ENCODE results near the gene RERE.
A peak's percentile ranks its signal among the peaks of the same experiment; 100 is the strongest.
"Not testable (repeated sequence)": the region's sequence is repeated elsewhere in the genome, so short reads cannot be mapped to it uniquely, and the experiment has no call there.

RERE gene

DNA sequence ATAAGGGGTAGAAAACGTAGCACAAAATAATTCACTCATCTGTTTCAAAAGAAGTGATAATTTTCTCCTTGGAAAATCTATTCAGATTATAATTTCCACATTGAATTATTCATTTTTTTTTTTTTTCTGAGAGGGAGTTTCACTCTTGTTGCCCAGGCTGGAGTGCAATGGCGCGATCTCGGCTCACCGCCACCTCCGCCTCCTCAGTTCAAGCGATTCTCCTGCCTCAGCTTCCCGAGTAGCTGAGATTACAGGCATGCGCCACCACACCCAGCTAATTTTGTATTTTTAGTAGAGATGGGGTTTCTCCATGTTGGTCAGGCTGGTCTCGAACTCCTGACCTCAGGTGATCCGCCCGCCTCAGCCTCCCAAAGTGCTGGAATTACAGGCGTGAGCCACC lies 1.3 kb upstream of the RERE start:
- H3K27ac Mint-ChIP-seq, H3K27me3 Mint-ChIP-seq, H3K4me3 Mint-ChIP-seq, DNase-seq, H3K9me3 Mint-ChIP-seq, ATAC-seq: not testable (repeated sequence)
- H3K4me1 Mint-ChIP-seq, result peaks cover 37% of the 10 kb centered on the region

- Mint-ChIP-seq H3K4me1 (peaks cover 40% of the 10 kb centered on the region), H3K27ac (peak overlapping the region; percentile 12 to 97), H3K27me3 (no peaks in the 10 kb centered on the region), H3K4me3 (peak overlapping the region; percentile 84 to 97), H3K9me3 (no peaks in the 10 kb centered on the region)
- ATAC-seq (no peak), DNase-seq (no peak)
These were observed 910 bp upstream of the RERE start for GRCh38 chr1:8818325-8818775.

DNA sequence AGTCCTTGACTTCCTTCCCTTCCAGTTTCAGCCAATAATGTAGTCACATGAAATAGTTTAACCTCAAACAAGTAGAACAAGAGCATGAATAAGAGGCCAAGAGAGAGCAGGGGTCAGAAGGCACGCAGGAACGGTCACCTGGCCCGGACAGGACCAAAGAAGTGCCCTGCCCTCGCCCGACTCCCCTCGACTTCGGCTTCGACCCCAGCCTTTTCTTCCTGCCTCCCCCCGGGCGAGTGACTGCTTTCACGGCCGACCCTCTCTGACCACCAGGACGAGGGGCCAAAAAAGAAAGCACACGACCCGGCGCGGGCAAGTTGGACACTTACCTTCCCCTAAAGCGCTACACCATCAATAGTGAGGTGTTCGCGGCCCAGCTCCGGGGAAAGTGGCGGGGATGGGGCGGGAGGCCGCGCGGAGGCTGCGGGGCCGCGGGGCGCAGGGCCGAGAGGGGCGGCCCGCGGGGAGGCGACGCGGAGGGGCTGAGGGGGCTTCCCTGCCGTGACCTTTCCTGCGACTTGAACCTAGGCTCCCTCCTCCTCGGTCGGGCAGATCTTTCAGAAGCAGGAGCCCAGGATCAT lies 519 bp downstream of the RERE start:
- H3K9me3 Mint-ChIP-seq, result no peaks in the 10 kb centered on the region
- peak; percentile 18 to 29 for DNase-seq
- peak overlapping the region; percentile 97 to 98 for H3K4me3 Mint-ChIP-seq
- H3K4me1 Mint-ChIP-seq, result peaks cover 47% of the 10 kb centered on the region
- ATAC-seq, result peak; percentile 47
- no peaks in the 10 kb centered on the region for H3K27me3 Mint-ChIP-seq
- H3K27ac Mint-ChIP-seq, result peak overlapping the region; percentile 98 to 99

GRCh38 chr1:8816264-8816663 lies 1.2 kb downstream of the RERE start:
- ATAC-seq (no peak), DNase-seq (no peak)
- peaks cover 47% of the 10 kb centered on the region for H3K4me1 Mint-ChIP-seq
- H3K27ac Mint-ChIP-seq, result peak overlapping the region; percentile 98 to 99
- peak overlapping the region; percentile 97 to 98 for H3K4me3 Mint-ChIP-seq
- H3K27me3 Mint-ChIP-seq, result no peaks in the 10 kb centered on the region
- H3K9me3 Mint-ChIP-seq, result no peaks in the 10 kb centered on the region

GRCh38 chr1:8815582-8816151 lies 1.8 kb downstream of the RERE start:
- ATAC-seq (no peak), DNase-seq (no peak)
- Mint-ChIP-seq H3K9me3 (no peaks in the 10 kb centered on the region), H3K27ac (peak overlapping the region in 1 of 2 donors; percentile 1), H3K4me1 (peaks cover 47% of the 10 kb centered on the region), H3K4me3 (peak overlapping the region; percentile 97 to 98), H3K27me3 (no peaks in the 10 kb centered on the region)

DNA sequence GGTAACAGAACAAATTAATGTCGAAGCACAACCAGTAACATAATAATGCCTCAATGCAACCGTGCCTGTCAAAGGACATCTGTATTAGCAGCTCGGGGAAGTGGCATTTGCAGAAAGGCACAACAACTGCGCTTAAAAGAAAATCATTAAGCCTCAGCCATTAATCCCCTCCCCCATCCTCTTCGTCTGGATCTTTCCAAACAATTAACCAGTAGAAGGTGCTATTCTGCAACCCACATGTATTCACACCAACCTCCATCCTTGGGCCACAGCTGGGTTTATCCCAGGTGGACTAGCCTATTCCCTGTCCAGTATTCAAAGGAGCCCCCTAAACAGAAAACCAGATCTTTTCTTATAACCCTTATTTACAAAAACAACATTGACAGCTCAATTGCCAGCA lies 2.6 kb downstream of the RERE start:
- ATAC-seq, result no peak
- Mint-ChIP-seq H3K9me3 (no peaks in the 10 kb centered on the region), H3K4me1 (peaks cover 47% of the 10 kb centered on the region), H3K27ac (no peak overlapping the region), H3K27me3 (no peaks in the 10 kb centered on the region), H3K4me3 (peak overlapping the region; percentile 97 to 98)
- DNase-seq, result no peak

DNA sequence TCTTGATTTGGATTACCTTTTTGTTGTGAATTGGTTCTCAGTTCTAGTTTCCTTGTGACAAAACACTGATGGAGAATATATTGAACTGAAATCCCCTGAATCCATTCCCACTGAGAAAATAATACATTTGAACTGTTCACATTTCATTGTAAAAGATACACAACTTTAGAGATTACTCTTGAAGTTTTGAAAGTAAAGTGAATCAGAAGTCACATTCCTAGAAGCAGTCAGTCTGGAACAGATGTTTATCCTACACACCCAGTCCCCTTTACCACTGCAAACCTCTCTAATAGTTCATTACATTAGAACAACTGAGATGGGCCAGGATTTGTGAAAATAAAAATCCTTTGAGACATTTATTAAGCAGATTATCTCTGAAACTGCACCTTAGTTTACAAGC lies 3.4 kb downstream of the RERE start:
- DNase-seq, result no peak
- H3K9me3 Mint-ChIP-seq, result no peaks in the 10 kb centered on the region
- H3K4me1 Mint-ChIP-seq, result peaks cover 47% of the 10 kb centered on the region
- H3K27me3 Mint-ChIP-seq, result no peaks in the 10 kb centered on the region
- H3K4me3 Mint-ChIP-seq, result no peak overlapping the region
- ATAC-seq, result no peak
- H3K27ac Mint-ChIP-seq, result no peak overlapping the region

- no peak overlapping the region for H3K27ac Mint-ChIP-seq
- no peak overlapping the region for H3K4me3 Mint-ChIP-seq
- ATAC-seq (no peak), DNase-seq (no peak)
- peaks cover 43% of the 10 kb centered on the region for H3K4me1 Mint-ChIP-seq
- H3K9me3 Mint-ChIP-seq, result no peaks in the 10 kb centered on the region
- no peaks in the 10 kb centered on the region for H3K27me3 Mint-ChIP-seq
These were observed 4.2 kb downstream of the RERE start for GRCh38 chr1:8813016-8813763.

- Mint-ChIP-seq H3K9me3 (no peaks in the 10 kb centered on the region), H3K27ac (no peak overlapping the region), H3K27me3 (no peaks in the 10 kb centered on the region), H3K4me1 (peaks cover 39% of the 10 kb centered on the region), H3K4me3 (no peak overlapping the region)
- no peak for ATAC-seq
- DNase-seq, result no peak
These were observed 5.4 kb downstream of the RERE start for GRCh38 chr1:8812081-8812480.

DNA sequence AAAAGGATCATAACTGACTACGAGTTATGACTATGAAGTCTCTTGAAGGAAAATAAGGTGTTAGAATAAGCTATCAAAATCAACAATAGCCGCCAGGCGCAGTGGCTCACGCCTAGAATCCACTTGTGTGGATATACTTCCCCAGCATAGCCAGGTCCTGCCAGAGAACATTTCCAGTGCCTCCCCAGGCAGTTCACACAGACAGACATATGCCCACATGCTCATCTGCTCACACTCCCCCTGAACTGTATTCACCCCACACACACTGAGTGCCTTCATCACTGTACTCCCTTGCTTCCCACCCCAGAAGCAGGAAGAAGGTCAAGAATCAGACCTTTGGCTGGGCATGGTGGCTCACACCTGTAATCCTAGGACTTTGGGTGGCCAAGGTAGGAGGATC lies 6.5 kb downstream of the RERE start:
- Mint-ChIP-seq H3K27ac (no peak overlapping the region), H3K4me3 (no peak overlapping the region), H3K4me1 (peaks cover 32% of the 10 kb centered on the region), H3K27me3 (no peaks in the 10 kb centered on the region), H3K9me3 (no peaks in the 10 kb centered on the region)
- ATAC-seq (no peak), DNase-seq (no peak)

DNA sequence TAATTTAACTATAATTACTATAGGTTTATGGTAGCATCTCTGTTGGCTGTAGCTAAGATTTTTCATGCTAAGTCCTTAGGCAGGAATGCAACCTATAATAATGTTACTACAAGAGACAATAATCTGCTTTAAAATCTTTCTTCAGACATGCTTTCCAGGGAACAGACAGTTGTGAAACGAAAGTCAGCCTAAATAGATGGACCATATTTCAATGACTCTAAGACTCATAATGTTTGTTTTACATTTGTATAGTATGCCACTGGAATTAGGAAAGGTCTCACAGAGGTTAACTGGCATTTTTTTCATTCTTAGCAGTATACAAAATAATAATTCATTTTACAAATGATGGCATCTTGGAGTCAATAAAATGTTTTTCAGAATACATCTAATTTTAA lies 8.1 kb downstream of the RERE start:
- no peak for ATAC-seq
- Mint-ChIP-seq H3K9me3 (no peaks in the 10 kb centered on the region), H3K27me3 (no peaks in the 10 kb centered on the region), H3K4me3 (no peak overlapping the region), H3K4me1 (peaks cover 15% of the 10 kb centered on the region), H3K27ac (no peak overlapping the region)
- DNase-seq, result no peak

DNA sequence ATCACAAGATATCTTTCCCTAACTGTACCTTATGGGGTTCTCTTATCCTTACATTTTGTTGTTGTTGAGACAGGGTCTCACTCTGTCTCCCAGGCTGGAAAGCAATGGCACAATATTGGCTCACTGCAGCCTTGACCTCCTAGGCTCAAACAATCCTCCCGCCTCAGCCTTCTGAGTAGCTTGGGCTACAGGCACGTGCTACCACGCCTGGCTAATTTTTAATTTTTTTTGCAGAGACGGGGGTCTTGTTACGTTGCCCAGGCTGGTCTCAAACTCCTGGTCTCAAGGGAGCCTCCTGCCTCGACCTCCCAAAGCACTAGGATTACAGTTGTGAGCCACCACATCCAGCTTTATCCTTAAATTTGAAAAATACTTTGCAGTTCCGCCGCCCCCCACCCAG lies 10.4 kb downstream of the RERE start:
- Mint-ChIP-seq H3K27ac (peak overlapping the region in 1 of 2 donors; percentile 10), H3K4me1 (peaks cover 6% of the 10 kb centered on the region), H3K9me3 (no peaks in the 10 kb centered on the region), H3K4me3 (no peak overlapping the region), H3K27me3 (no peaks in the 10 kb centered on the region)
- no peak for ATAC-seq
- DNase-seq, result no peak

DNA sequence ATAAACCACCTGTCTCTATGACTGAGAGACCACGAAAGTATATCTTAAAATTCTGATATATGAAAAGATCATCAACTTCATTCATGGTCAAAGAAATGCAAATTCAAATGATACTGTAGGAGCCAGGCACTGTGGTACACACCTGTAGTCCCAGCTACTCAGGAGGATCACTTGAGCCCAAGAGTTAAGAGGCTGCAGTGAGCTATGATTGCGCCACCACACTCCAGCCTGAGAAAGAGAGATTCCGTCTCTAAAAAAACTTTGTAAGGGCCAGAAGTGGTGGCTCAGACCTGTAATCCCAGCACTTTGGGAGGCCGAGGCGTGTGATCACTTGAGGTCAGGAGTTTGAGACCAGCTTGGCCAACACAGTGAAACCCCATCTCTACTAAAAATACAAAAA lies 17.0 kb downstream of the RERE start:
- ATAC-seq (no peak), DNase-seq (no peak)
- Mint-ChIP-seq H3K4me3 (no peak overlapping the region), H3K4me1 (peaks cover 6% of the 10 kb centered on the region), H3K9me3 (no peaks in the 10 kb centered on the region), H3K27ac (no peak overlapping the region), H3K27me3 (no peaks in the 10 kb centered on the region)

DNA sequence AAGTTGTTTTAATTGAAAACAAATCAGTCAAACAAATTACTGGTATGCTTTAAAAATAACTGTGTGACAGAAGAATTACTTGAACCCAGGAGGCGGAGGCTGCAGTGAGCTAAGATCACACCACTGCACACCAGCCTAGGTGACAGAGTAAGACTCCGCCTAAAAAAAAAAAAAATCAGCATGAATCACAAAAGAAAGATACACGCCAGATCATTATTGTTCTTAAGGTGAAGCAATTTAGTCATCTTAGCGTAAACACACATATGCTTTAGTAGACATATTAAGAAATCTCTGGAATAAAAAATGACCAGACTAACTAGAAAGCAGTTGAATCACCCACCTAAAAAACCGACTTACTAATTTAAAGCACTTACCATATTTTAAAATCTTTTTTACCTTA lies 20.2 kb downstream of the RERE start:
- no peak overlapping the region for H3K4me3 Mint-ChIP-seq
- H3K27ac Mint-ChIP-seq, result no peak overlapping the region
- peaks cover 7% of the 10 kb centered on the region for H3K4me1 Mint-ChIP-seq
- ATAC-seq (no peak), DNase-seq (no peak)
- H3K9me3 Mint-ChIP-seq, result no peaks in the 10 kb centered on the region
- H3K27me3 Mint-ChIP-seq, result no peaks in the 10 kb centered on the region

DNA sequence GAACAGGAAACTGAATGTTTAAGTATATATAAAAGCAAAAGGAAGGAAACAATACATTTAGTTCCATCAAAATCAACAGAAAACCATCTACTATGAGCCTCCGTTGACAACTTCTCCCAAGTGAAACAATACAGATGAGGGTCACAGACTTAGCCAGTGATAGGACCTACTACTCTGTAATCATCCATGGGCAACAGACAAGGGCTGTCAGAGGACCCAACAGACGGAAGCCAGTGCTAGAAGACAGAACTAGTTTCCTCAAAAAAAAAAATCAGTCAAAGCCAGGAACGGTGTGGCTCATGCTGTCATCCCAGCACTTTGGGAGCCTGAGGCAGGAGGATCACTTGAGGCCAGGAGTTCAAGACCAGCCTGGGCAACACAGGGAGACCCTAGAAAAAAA lies 20.6 kb downstream of the RERE start:
- Mint-ChIP-seq H3K4me1 (peaks cover 5% of the 10 kb centered on the region), H3K9me3 (no peaks in the 10 kb centered on the region), H3K4me3 (no peak overlapping the region), H3K27me3 (no peaks in the 10 kb centered on the region), H3K27ac (no peak overlapping the region)
- DNase-seq (no peak), ATAC-seq (no peak)

GRCh38 chr1:8794605-8795004 lies 22.8 kb downstream of the RERE start:
- Mint-ChIP-seq H3K27me3 (no peaks in the 10 kb centered on the region), H3K4me1 (peaks cover 11% of the 10 kb centered on the region), H3K27ac (no peak overlapping the region), H3K4me3 (no peak overlapping the region), H3K9me3 (no peaks in the 10 kb centered on the region)
- ATAC-seq, result no peak
- no peak for DNase-seq
